Testis (tissue), 3 donors: ENCODE results near the gene WNK2. TPM values are rescaled to one million over a fixed set of nuclear protein-coding genes. Genes with fewer than 3 reads are reported as not detected.

ENCODE experiments used
- DNase-seq: peaks from one replicate; pipeline ENCODE4 v3.0.0-alpha.2; 2019
- H3K27ac ChIP-seq, 2 donors: fragments of 200-600 bp; sonication (generic); one replicate each; pipeline ENCODE4 v1.5.1; 2019
- H3K27me3 ChIP-seq: fragments of 200-600 bp; sonication (generic); one replicate; pipeline ENCODE4 v1.5.1; 2019
- H3K36me3 ChIP-seq: fragments of 200-600 bp; sonication (generic); one replicate; pipeline ENCODE4 v1.5.1; 2017; ENCODE audit warnings: low read depth; ENCODE audit errors: missing control alignments
- H3K4me1 ChIP-seq: fragments of 200-600 bp; sonication (generic); one replicate; pipeline ENCODE4 v1.5.1; 2019
- H3K4me3 ChIP-seq, 2 donors: fragments of 200-600 bp; sonication (generic); one replicate each; pipeline ENCODE4 v1.5.1; 2017 to 2019
- H3K9me3 ChIP-seq: fragments of 200-600 bp; sonication (generic); one replicate; pipeline ENCODE4 v1.5.1; 2017
- CTCF ChIP-seq, 3 experiments: fragments of 450-650 bp in 2 of 3; fragments of 200-600 bp in 1 of 3; sonication (generic) in 1 of 3; IDR thresholded peaks; one replicate each; pipeline ENCODE4 v1.5.1; 2016 to 2019; ENCODE audit warnings: antibody characterized with exemption in 3 of 3, mild to moderate bottlenecking in 2 of 3, moderate library complexity in 1 of 3
- POLR2A ChIP-seq: fragments of 450-650 bp; IDR thresholded peaks from one replicate; pipeline ENCODE4 v1.6.1; 2017; ENCODE audit warnings: antibody characterized with exemption, mild to moderate bottlenecking, moderate library complexity
- WGBS, 2 donors: methylation state at CpG; one replicate each; pipeline ENCODE4 v1.1.5; 2018; 5-methylcytosine and 5-hydroxymethylcytosine counted together
- intact Hi-C: fragments of 100-400 bp; cut with DNase I; formaldehyde crosslinking; loops from one replicate; pipeline ENCODE4 v1.15.1; 2023; ENCODE audit warnings: low total_unique reads
- polyA plus RNA-seq: library from polyadenylated mRNA; stranded (reverse); fragments of 350-450 nt; fragmentation: Illumina TruSeq; extraction: RNeasy Lipid Tissue Mini Kit (QIAGEN cat#74804); gene quantifications from one replicate; pipeline ENCODE4 v1.2.3, GENCODE V29; 2014; ENCODE audit warnings: low read depth, low replicate concordance; ENCODE audit not compliant: insufficient read depth
- total RNA-seq, 2 donors: library from RNA; depleted of rRNA; stranded (reverse); fragments of >200 nt; gene quantifications; one replicate each; pipeline ENCODE4 v1.2.3, GENCODE V29; 2016

The WNK2 gene
- total and polyA plus RNA-seq, 3 donors from 2014 or later: 29.0 to 91.1 (median 50.5) TPM

- Histone ChIP-seq H3K27me3 (no peaks in the 10 kb centered on the region), H3K9me3 (no peaks in the 10 kb centered on the region), H3K27ac (no peak overlapping the region), H3K4me3 (no peak overlapping the region), H3K36me3 (no peaks in the 10 kb centered on the region), H3K4me1 (peaks cover 4% of the 10 kb centered on the region)
- WGBS, 2 donors: 79 to 84% methylated on average over 2 of the region's 2 CpGs
- TF ChIP-seq POLR2A (no peak), CTCF (IDR thresholded peaks at IDR 0.05) (no peak)
- DNase-seq: no peak
- intact Hi-C loops: no loop called here
Measured at GRCh38 chr9:93147632-93148031, 36.3 kb upstream of the WNK2 start.

GRCh38 chr9:93148721-93149120, 35.2 kb upstream of the WNK2 start:
- no peaks in the 10 kb centered on the region for H3K27me3 ChIP-seq
- TF ChIP-seq POLR2A: no peak
- no peak for TF ChIP-seq CTCF (IDR thresholded peaks at IDR 0.05)
- intact Hi-C loops: no loop called here
- H3K36me3 ChIP-seq: no peaks in the 10 kb centered on the region
- no peak overlapping the region for H3K27ac ChIP-seq
- peaks cover 4% of the 10 kb centered on the region for H3K4me1 ChIP-seq
- DNase-seq: no peak
- no peak overlapping the region for H3K4me3 ChIP-seq
- WGBS, 2 donors: 94 to 98% methylated on average over 2 of the region's 2 CpGs
- H3K9me3 ChIP-seq: no peaks in the 10 kb centered on the region

GRCh38 chr9:93149361-93149760, 34.6 kb upstream of the WNK2 start:
- H3K4me1 ChIP-seq: peaks cover under 1% of the 10 kb centered on the region
- DNase-seq: no peak
- H3K9me3 ChIP-seq: no peaks in the 10 kb centered on the region
- intact Hi-C loops: no loop called here
- H3K36me3 ChIP-seq: no peaks in the 10 kb centered on the region
- WGBS, 2 donors: 43 to 52% methylated on average over 1 of the region's 1 CpG
- H3K27ac ChIP-seq: no peak overlapping the region
- no peak for TF ChIP-seq CTCF (IDR thresholded peaks at IDR 0.05)
- TF ChIP-seq POLR2A: no peak
- no peak overlapping the region for H3K4me3 ChIP-seq
- no peaks in the 10 kb centered on the region for H3K27me3 ChIP-seq

- intact Hi-C loops: no loop called here
- TF ChIP-seq POLR2A: no peak
- TF ChIP-seq CTCF (IDR thresholded peaks at IDR 0.05): no peak
- Histone ChIP-seq H3K36me3 (no peaks in the 10 kb centered on the region), H3K27ac (no peak overlapping the region), H3K27me3 (no peaks in the 10 kb centered on the region), H3K4me1 (no peaks in the 10 kb centered on the region), H3K9me3 (no peaks in the 10 kb centered on the region), H3K4me3 (no peak overlapping the region)
- DNase-seq: no peak
- 93 to 97% methylated on average over 10 of the region's 10 CpGs for whole genome bisulfite sequencing, 2 donors
Measured at GRCh38 chr9:93151097-93151784, 32.7 kb upstream of the WNK2 start.

GRCh38 chr9:93154293-93154903, 29.5 kb upstream of the WNK2 start:
- DNase-seq: peak; percentile 63
- no peak overlapping the region for H3K4me3 ChIP-seq
- no peak overlapping the region for H3K27ac ChIP-seq
- WGBS, 2 donors: 79 to 86% methylated on average over 11 to 14 of the region's 14 CpGs
- no peaks in the 10 kb centered on the region for H3K36me3 ChIP-seq
- intact Hi-C loops: no loop called here
- no peaks in the 10 kb centered on the region for H3K4me1 ChIP-seq
- H3K9me3 ChIP-seq: no peaks in the 10 kb centered on the region
- peak in 1 of 3 experiments; percentile 56 for TF ChIP-seq CTCF (IDR thresholded peaks at IDR 0.05)
- no peak for TF ChIP-seq POLR2A
- no peaks in the 10 kb centered on the region for H3K27me3 ChIP-seq
